RWPE2 (cell line): ENCODE results near the gene VDR.

Experiments used
- ATAC-seq: fragments of 200-7000 bp; cut with Tn5 transposase; 3 replicates; pipeline ENCODE4 v1.9.1; 2021; ENCODE audit warnings: low read depth
- DNase-seq: peaks from one replicate; pipeline ENCODE4 v3.0.0-alpha.2; 2020; ENCODE audit warnings: low spot score
- H3K27ac ChIP-seq: fragments of 450-650 bp; 2 replicates; pipeline ENCODE4 v1.5.1; 2017; ENCODE audit warnings: mild to moderate bottlenecking; ENCODE audit not compliant: poor library complexity, severe bottlenecking
- H3K27me3 ChIP-seq: fragments of 250-450 bp; sonication (Bioruptor Pico); 2 replicates; pipeline ENCODE4 v1.5.1; 2021; ENCODE audit warnings: mild to moderate bottlenecking, moderate library complexity; ENCODE audit not compliant: insufficient read depth, poor library complexity, severe bottlenecking
- H3K36me3 ChIP-seq: fragments of 250-450 bp; sonication (Bioruptor Pico); 2 replicates; pipeline ENCODE4 v1.5.1; 2020; ENCODE audit warnings: low read depth, mild to moderate bottlenecking, moderate library complexity
- H3K4me1 ChIP-seq: fragments of 250-450 bp; sonication (Bioruptor Pico); 2 replicates; pipeline ENCODE4 v1.5.1; 2021; ENCODE audit warnings: mild to moderate bottlenecking, moderate library complexity; ENCODE audit not compliant: insufficient read depth, poor library complexity, severe bottlenecking
- H3K4me3 ChIP-seq: fragments of 250-450 bp; sonication (Bioruptor Pico); 2 replicates; pipeline ENCODE4 v1.5.1; 2021; ENCODE audit warnings: mild to moderate bottlenecking, moderate library complexity; ENCODE audit not compliant: severe bottlenecking
- H3K9me3 ChIP-seq: fragments of 250-450 bp; sonication (Bioruptor Pico); 2 replicates; pipeline ENCODE4 v1.5.1; 2021; ENCODE audit warnings: mild to moderate bottlenecking, moderate library complexity; ENCODE audit not compliant: severe bottlenecking
- CTCF ChIP-seq: fragments of 450-650 bp; IDR thresholded peaks from one replicate; pipeline ENCODE4 v1.5.1; 2017; ENCODE audit warnings: mild to moderate bottlenecking, moderate library complexity; ENCODE audit not compliant: poor library complexity, severe bottlenecking

VDR gene

GRCh38 chr12:47798382-47798948 is 106.3 kb downstream of the VDR start:
- Histone ChIP-seq H3K36me3 (peaks cover 57% of the 10 kb centered on the region), H3K4me1 (no peaks in the 10 kb centered on the region), H3K27ac (no peak overlapping the region), H3K27me3 (no peaks in the 10 kb centered on the region), H3K9me3 (no peaks in the 10 kb centered on the region), H3K4me3 (no peak overlapping the region)
- TF ChIP-seq CTCF, result no peak
- ATAC-seq (no peak), DNase-seq (no peak)

DNA sequence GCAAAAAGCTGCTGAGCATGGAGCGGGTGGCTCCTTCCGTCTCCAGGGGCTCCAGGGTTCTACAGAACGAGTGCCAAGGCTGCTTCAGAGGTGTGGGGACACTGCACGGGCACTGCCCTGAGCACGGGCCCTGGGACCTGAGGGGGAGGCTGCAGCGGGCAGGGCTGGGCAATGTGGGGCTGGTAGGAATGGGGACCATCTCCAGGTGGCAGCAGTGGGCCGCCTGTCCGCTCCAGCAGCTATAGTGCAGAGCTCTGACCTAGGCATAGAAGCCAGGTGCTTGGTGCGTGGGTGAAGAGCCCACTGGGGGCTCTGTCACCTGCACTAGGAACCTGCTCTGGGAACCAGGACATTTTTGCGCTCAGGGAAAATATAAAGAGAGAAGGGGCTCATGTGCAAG is 107.4 kb downstream of the VDR start:
- Histone ChIP-seq H3K4me3 (no peak overlapping the region), H3K36me3 (peaks cover 63% of the 10 kb centered on the region), H3K4me1 (no peaks in the 10 kb centered on the region), H3K9me3 (no peaks in the 10 kb centered on the region), H3K27me3 (no peaks in the 10 kb centered on the region), H3K27ac (no peak overlapping the region)
- TF ChIP-seq CTCF, result peak; percentile 15
- DNase-seq (no peak), ATAC-seq (peak; percentile 37; the same call in 1 of the 3 replicates)

DNA sequence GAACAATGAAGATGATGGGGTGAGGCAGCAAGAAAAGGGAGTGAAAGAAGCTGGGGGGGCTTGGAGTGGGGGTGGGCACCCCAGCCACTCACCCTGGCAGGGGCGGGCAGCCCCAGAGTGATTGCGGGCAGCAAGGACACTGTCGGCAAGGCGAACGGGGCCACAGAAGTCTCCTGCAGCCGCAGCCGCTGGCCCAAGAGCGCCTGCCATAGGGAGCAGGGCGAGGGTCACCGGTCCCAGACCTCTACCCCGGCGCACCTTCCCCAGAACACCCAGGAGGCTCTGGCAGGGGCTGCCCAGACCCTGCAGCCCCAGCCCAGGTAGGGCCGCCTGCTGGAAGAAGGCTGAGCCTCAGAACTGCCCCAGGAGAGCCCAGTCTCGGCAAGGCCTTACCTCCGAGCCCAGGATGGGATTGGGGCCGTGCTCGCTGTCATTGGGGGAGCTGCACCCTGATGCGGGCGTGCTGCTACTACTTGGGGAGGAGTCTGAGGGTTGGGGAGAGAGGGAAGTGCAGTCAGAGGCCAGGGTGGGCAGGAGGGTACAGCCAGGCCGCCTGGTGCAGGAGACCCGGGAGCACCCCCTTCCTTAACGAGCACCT is 108.9 kb downstream of the VDR start:
- no peaks in the 10 kb centered on the region for H3K4me1 ChIP-seq
- DNase-seq (no peak), ATAC-seq (no peak)
- TF ChIP-seq CTCF, result no peak
- no peaks in the 10 kb centered on the region for H3K27me3 ChIP-seq
- H3K36me3 ChIP-seq, result peaks cover 65% of the 10 kb centered on the region
- H3K4me3 ChIP-seq, result no peak overlapping the region
- H3K27ac ChIP-seq, result no peak overlapping the region
- no peaks in the 10 kb centered on the region for H3K9me3 ChIP-seq

DNA sequence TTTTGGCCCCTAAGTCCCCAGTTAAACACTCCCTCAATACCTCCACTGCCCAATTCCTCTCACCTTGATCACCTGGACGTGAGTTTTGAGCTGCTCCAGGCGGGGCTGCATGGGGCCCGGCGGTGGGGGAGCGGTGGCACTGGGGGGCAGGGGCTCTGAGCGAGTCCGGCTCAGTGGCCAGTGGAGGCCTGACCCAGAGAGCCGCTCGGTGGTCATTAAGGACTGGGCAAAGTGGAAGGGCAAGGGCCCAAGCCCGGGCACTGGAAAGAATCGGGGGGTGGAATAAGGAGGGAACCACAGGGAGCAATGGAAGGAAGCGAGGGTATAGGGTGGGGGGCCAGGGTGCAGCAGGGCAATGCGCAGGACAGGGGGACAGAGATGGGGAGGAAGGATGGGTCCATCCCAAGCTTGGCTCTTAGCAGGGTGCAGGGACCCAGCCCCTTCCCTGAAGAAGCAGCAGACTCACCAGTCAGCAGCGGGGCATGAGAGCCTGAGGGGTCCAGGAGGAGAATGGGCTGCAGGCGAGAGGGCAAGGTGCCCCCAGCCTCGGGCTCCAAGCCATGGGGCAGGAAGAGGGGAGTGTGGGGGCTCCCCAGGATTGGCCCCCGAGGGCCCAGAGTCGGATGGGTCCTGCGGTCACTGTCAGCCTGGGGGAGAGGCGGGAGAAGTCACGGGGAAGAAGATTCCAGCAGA is 109.5 kb downstream of the VDR start:
- Histone ChIP-seq H3K27ac (no peak overlapping the region), H3K36me3 (peaks cover 70% of the 10 kb centered on the region), H3K4me1 (no peaks in the 10 kb centered on the region), H3K9me3 (no peaks in the 10 kb centered on the region), H3K27me3 (no peaks in the 10 kb centered on the region), H3K4me3 (no peak overlapping the region)
- no peak for DNase-seq
- ATAC-seq, result no peak
- no peak for TF ChIP-seq CTCF

DNA sequence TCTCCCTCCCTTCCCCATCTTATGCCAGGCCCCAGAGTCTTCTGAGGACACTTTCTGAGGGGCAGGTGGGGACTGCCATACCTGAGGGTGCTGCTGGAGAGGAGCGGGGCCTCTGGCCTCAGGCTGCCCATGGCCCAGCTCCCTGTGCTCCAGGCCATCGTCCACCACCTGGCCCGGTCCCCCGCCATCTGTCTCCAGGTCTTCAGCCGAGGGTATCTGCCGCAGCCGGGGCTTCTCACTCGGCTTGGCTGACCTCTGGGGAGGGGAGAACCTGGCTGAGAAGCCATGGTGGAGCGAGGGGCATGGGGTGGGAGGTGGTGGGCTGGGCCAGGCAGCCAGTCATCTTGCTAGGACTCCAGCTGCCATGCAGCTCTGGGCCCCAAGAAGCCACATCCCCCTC is 110.1 kb downstream of the VDR start:
- Histone ChIP-seq H3K36me3 (peaks cover 74% of the 10 kb centered on the region), H3K27ac (no peak overlapping the region)
- no peak for ATAC-seq

More for the DNA sequence above, 110.1 kb downstream of the VDR start:
- TF ChIP-seq CTCF, result no peak
- no peak for DNase-seq
- Histone ChIP-seq H3K9me3 (no peaks in the 10 kb centered on the region), H3K4me3 (no peak overlapping the region), H3K27me3 (no peaks in the 10 kb centered on the region), H3K4me1 (no peaks in the 10 kb centered on the region)
